ENCODE results near the gene CXXC5.

DNA sequence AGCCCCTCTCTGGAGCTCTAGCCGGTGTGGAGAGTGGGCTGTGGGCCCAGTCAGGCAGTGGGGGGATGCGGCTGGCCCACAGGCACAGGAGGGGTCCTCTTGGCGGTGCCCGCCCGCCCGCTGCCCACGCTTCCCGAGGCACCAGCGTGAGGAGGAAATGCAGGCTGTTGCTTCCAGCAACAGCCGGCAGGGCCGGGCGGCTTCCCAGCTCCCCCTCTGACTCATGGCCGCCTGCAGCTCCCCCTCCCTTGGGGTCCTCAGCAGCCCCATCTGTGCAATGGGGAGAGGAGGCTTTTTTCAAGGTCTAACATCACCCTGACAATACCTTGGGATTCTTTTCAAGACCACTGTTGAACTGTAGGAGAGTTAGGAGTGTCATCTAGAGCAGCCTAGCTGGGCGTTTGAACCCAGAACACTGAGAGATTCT is 10.4 kb downstream of the CXXC5 start:
- TF ChIP-seq, protein P1, sequence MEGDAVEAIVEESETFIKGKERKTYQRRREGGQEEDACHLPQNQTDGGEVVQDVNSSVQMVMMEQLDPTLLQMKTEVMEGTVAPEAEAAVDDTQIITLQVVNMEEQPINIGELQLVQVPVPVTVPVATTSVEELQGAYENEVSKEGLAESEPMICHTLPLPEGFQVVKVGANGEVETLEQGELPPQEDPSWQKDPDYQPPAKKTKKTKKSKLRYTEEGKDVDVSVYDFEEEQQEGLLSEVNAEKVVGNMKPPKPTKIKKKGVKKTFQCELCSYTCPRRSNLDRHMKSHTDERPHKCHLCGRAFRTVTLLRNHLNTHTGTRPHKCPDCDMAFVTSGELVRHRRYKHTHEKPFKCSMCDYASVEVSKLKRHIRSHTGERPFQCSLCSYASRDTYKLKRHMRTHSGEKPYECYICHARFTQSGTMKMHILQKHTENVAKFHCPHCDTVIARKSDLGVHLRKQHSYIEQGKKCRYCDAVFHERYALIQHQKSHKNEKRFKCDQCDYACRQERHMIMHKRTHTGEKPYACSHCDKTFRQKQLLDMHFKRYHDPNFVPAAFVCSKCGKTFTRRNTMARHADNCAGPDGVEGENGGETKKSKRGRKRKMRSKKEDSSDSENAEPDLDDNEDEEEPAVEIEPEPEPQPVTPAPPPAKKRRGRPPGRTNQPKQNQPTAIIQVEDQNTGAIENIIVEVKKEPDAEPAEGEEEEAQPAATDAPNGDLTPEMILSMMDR (IDR thresholded peaks at IDR 0.05), result no peak
- TF ChIP-seq POLR2A (IDR thresholded peaks at IDR 0.05) (no peak), EP300 (IDR thresholded peaks at IDR 0.05) (no peak)
